Stimulated activated CD8-positive, alpha-beta memory T cell treated with anti-CD3 and anti-CD28 coated beads, Interleukin-4, amount 100 ng/mL, for 1 hour (primary cell): ENCODE measurements around the gene GDF11.

Source experiments
- DNase-seq, 2 donors: peaks; one replicate each; pipeline ENCODE4 v3.0.0-alpha.2; 2020; ENCODE audit warnings: low read depth in 2 of 2, low spot score in 1 of 2

GDF11 gene

GRCh38 chr12:55722948-55723347, 20.0 kb upstream of the GDF11 start:
- no peak for DNase-seq

- DNase-seq, result no peak
Observed at GRCh38 chr12:55723516-55724225, 19.3 kb upstream of the GDF11 start.

DNA sequence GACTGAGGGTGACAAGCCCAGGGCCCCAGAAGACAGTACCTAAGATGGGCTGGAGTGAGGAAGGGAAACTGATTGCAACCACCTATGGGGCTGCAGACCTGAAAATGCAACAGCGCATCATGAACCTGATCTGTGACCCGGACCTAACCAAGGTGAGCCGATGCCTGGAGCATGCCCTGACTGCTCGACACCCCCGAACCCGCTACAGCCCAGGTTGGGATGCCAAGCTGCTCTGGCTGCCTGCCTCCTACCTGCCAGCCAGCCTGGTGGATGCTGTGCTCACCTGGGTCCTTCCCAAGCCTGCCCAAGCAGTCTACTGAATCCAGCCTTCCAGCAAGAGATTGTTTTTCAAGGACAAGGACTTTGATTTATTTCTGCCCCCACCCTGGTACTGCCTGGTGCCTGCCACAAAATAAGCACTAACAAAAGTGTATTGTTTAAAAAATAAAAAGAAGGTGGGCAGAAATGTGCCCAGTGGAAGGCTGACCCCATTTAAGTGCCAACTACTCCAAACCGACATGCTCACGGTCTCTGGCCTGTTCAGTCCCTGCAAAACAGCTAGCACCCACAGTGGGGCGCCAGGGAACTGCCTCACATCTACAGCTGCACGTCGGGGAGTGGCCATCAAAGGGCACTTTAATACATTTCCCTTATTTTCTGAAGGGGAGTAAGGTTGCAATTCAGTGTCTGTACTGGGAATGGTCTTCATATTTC, 18.5 kb upstream of the GDF11 start:
- no peak for DNase-seq

DNA sequence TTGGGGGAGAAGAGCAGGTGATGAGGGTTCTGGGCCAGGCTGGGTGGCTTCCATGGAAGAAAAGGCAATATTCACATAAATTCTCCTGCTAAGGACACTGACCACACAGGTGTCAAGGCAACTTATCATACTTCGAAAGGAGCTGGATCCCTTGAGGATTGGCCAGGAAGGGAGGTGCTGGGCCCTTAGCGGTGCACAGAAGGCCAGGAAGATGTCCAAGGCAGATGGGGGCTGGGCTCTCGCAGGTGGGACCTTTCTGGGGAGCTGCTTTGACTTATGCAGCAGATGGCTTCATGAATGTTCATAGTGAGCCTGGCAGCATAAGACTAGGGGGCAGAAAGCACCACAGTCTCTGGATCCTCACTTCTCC, 18.0 kb upstream of the GDF11 start:
- no peak for DNase-seq

- DNase-seq, result no peak
Observed at GRCh38 chr12:55725556-55725955, 17.4 kb upstream of the GDF11 start.

- DNase-seq, result no peak
Observed at GRCh38 chr12:55726971-55727370, 16.0 kb upstream of the GDF11 start.

DNA sequence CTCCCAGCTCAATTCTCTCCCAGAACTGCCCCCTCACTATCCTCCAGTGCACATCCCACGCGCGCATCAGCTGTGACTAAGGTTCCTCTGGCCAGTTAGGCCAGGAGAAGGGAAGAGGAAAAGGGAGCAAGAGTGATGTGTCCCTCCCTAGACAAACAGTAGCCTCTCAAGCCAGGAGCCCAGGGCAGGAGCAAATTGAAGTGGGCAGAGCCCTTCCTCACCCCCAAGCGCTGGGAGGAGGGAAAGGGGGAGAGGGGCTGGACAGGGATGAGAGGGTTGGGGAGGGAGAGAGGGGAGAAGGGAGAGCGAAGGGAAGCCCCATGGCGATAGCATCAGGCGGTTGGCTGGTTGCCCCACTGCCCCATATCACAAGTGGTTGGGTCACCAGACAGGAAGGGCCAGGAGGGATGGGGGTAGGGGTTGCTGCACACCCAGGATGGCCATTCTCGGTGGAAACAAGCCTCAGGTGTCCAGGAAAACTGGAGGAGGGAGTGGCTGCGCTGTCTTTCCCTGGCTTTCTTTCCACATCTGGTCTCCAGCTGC, 15.2 kb upstream of the GDF11 start:
- DNase-seq, result no peak

- DNase-seq, result no peak
Observed at GRCh38 chr12:55728186-55728938, 14.6 kb upstream of the GDF11 start.

GRCh38 chr12:55728939-55729818, 13.7 kb upstream of the GDF11 start, which contains the start of gene CD63:
Gene CD63 (minus strand): TSS chr12:55729009. CDS start chr12:55728341, 668 bp downstream.
- no peak for DNase-seq

DNA sequence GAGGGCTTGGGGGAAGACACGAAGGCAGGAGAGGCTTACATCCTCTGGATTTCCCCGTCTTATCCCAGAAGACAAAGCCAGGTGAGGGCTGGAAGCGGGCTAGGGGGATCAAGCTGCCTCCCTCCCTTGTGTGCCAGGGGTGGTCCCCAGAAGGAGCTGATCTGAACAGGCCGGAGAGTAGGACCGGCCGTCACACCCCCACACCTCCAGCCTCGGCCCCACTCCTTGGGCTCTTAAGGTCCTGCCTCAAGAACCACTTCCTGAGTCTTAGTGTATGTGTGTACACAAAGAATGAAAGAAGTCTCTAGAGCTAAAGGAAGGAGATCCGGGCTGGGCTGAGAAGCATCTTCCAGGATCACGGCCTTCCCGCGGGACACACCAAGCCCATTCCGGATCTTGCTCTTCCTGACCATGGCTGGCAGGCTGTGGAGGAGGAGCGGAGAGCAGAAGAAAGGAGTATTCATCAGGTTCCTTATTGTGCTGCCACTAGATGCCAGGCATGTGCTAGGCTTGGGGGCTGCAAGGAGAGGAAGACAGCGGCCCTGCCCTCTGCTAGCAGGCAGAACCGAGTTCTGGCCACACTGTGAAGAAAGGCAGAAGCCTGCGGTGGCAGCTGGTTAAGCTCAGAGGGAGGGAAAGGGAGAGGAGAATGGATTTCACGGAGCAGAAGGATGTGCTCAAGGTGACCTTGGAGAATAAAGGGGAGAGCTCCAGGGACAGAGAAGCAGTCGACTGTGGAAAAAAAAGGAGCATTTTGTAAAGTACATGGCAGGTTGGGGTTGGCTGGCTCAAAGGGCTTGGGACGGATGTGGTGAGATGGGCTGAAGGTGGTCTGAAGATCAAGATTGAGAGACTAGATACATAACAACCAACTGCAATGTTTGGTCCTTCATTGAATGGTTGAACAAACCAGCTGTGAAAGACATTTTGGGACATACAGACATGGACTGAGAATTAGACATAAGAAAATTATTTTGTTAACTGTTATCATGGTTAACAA, 12.8 kb upstream of the GDF11 start:
- no peak for DNase-seq

DNA sequence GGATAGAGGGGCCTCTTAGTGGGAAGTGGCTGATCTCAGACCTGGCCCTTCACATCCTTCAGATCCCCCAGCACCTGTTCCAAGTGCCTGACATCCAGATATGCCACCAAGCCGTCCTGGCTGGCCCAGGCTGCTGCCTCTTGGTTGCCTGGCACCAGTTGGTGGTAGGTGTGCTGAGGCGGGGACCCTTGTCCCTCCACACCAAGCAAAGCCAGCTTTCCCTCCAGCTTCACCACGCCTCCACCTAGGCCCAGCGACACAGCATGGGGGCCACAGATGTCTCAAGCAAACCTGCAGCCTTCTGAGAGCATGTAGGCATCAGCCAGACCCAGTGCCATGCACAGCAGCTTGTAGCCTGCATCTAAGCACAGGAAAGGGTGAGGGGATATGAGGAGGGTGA, 10.6 kb upstream of the GDF11 start:
- DNase-seq, result no peak

- DNase-seq, result no peak
Observed at GRCh38 chr12:55733021-55733555, 9.8 kb upstream of the GDF11 start.

- no peak for DNase-seq
Observed at GRCh38 chr12:55733858-55734257, 9.1 kb upstream of the GDF11 start.

DNA sequence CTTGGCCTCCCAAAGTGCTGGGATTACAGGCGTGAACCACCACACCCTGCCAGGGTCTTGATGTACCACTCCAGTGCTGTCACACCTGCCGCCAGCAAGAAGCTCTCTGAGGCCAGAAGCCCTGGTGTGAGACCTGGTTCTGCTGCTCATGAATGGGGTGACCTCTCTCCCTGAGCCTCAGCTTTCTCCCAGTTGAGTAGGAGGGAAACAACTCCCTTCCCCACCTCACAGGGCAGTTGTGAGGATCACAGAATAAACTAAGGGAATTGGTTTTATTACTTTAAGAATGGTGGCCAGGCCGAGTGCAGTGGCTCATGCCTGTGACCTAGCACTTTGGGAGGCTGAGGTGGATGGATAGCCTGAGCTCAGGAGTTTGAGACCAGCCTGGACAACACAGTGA, 8.3 kb upstream of the GDF11 start:
- no peak for DNase-seq

DNA sequence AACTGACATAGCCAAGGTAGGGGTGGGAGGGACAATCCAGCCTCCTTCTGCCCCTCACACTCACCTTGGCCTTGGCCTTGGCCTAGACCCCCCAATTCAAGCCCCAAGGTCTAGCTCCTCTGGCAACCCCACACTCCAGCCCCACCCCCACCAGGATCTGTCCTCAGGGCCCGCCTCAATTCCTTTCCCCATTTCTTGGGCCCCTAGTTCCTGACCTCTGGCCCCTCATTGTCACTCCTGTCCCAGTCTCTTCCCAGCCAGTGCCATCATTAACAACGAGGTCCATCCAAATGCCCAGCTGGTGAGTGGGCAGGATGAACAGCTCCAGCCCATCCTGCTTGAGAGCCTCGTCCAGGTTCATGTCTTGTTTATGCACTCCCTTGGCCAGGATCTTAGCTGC, 6.8 kb upstream of the GDF11 start:
- no peak for DNase-seq

DNA sequence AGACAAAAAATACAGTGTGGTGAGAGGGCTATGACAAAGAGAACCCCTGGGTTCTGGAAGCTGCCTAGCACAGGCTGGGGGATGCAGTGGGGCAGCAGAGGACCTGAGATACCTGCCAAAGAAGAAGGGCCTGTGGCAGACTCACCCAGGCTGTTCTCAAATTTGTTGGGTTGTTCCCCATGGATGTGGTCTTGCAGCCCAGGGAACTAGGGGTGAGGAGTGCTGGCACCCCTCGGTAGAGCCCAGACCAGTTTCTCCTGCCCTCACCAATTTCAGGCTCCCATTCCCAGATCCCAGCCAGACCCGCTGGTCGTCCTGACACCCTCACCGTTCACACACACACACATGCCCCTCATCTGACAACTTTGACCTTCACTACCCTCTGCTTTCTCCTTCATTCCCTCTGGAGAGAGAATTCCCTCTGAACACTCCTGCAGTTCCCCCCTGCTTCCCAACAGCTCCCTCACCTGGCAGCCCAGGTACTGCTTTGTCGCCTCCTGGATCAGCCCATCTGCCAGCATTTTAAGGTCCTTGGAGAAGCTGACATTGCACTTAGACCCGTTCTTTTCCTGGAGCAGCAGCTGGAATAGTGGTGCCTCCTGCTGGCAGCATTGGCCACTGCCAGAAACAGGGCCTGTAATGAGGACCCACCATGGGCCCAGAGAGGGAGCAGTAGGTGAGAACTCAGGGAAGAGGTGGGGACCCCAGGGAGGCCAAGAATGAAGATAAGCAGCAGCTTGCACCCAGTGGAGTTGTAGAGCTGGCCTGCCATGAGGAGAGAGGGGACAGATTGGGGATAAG, 5.9 kb upstream of the GDF11 start:
- DNase-seq, result no peak

DNA sequence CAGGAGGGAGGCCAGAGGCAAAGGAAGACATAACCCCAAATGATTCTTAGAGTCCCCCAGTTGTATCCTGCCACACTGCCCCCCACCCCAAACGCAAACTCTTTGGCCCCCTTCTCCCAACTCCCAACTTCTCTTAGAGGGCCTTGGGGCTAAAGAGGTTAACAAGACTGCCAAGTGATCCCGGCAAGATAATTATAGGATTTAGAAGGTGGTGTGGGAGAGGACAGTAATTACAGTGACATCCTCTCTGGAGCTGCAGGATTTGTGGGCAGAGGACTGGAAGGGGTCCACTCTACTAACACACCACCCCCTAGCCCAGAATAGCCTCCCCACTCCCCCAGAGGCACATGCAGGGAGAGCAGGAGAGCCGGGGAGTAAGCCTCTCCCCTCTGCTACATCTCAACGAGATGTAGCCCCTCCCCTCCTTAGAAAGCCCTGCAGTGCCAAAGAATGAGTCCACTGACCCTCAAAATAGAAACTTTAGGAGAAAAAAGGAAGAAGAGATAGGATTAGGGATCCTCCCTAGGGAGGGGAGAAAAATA, 5.3 kb upstream of the GDF11 start:
- DNase-seq, result no peak
